Measurements from ENCODE around the gene RASAL2.

The RASAL2 gene

GRCh38 chr1:178472531-178472930 is 378.6 kb downstream of the RASAL2 start:
- DNase-seq, result no peak

- DNase-seq, result no peak
These were observed 383.5 kb downstream of the RASAL2 start for GRCh38 chr1:178477373-178477772.

GRCh38 chr1:178477841-178478240 is 383.9 kb downstream of the RASAL2 start:
- no peak for DNase-seq

GRCh38 chr1:178483251-178483957 is 389.5 kb downstream of the RASAL2 start:
- DNase-seq, result no peak

- no peak for DNase-seq
These were observed 390.9 kb downstream of the RASAL2 start for GRCh38 chr1:178484698-178485225.

- DNase-seq, result no peak
These were observed 391.7 kb downstream of the RASAL2 start for GRCh38 chr1:178485541-178485981.

GRCh38 chr1:178486100-178487069 is 392.5 kb downstream of the RASAL2 start:
- no peak for DNase-seq

GRCh38 chr1:178487070-178487615 is 393.2 kb downstream of the RASAL2 start:
- no peak for DNase-seq

GRCh38 chr1:178488393-178488792 is 394.5 kb downstream of the RASAL2 start:
- no peak for DNase-seq

- DNase-seq, result no peak
These were observed 395.5 kb downstream of the RASAL2 start for GRCh38 chr1:178489399-178489798.

GRCh38 chr1:178490136-178490535 is 396.2 kb downstream of the RASAL2 start:
- DNase-seq, result no peak

- no peak for DNase-seq
These were observed 397.1 kb downstream of the RASAL2 start for GRCh38 chr1:178490967-178491366.

- DNase-seq, result no peak
These were observed 397.8 kb downstream of the RASAL2 start for GRCh38 chr1:178491721-178492120.

GRCh38 chr1:178492341-178492740 is 398.4 kb downstream of the RASAL2 start:
- no peak for DNase-seq

- no peak for DNase-seq
These were observed 399.4 kb downstream of the RASAL2 start for GRCh38 chr1:178493301-178493741.

- no peak for DNase-seq
These were observed 400.7 kb downstream of the RASAL2 start for GRCh38 chr1:178494569-178494971.

GRCh38 chr1:178495158-178495557 is 401.3 kb downstream of the RASAL2 start:
- no peak for DNase-seq

- no peak for DNase-seq
These were observed 402.0 kb downstream of the RASAL2 start for GRCh38 chr1:178495741-178496409.

- DNase-seq, result no peak
These were observed 402.7 kb downstream of the RASAL2 start, which contains the start of gene CLEC20A for GRCh38 chr1:178496410-178497135. CLEC20A (minus strand) TSS chr1:178496964; CDS start chr1:178496939, 25 bp downstream.

- DNase-seq, result no peak
These were observed 404.1 kb downstream of the RASAL2 start for GRCh38 chr1:178497903-178498478.

GRCh38 chr1:178498896-178499675 is 405.2 kb downstream of the RASAL2 start:
- no peak for DNase-seq
